Measurements from ENCODE around the gene OR5C1. TPM values are rescaled to one million over a fixed set of nuclear protein-coding genes. Genes with fewer than 3 reads are reported as not detected.
"Not testable (repeated sequence)": the region's sequence is repeated elsewhere in the genome, so short reads cannot be mapped to it uniquely, and the experiment has no call there.

The OR5C1 gene
- total RNA-seq, 2 donors from 2014 or later, result not detected

DNA sequence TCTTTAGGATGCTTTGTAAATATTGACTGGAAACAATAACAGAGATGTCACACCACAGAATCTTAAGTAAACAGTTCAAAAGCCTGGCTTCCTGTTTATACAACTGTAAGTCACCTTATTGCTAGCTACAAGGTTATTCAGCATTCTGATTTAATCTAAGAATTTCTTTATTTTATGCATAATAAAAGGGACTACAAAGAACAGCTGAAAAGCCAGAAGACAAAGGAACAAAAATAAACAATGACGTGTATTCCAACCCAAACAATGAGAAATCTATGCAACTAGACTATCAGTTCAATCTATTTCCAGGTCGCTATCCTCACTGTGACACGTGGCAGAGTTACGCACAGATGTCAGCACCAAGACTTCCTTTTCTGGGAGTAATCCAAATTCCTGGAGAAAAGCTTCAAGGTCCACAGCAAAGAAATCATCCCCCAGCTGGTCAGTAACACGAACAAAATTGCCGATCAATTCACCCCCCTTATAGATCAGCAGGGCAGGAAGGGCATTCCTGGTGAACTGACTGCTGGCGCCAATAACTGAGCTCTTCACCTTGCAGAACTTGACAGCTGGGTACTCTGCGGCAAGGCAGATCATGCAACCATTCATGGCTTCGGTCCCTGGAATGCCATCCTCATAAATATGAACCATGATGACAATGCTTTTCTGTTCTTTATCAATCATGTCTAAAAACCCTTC is 31.2 kb downstream of the OR5C1 start:
- H3K27ac Mint-ChIP-seq, result peak overlapping the region; percentile 59

DNA sequence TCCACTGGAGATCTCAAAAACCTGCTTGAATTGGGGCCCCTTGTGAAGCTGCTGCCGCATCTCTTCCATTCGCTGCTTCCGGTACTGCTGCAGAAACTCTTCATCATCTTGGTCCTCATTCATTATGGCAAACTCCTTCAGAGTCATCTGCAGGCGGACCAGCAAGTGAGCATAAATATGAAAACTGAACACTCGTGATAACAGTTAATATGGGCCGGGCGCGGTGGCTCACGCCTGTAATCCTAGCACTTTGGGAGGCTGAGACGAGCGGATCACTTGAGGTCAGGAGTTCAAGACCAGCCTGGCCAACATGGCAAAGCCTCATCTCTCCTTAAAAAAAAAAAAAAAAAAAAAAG is 31.7 kb downstream of the OR5C1 start:
- Mint-ChIP-seq H3K4me3 (no peak overlapping the region), H3K27me3 (ENCODE audit: low read depth) (no peaks in the 10 kb centered on the region), H3K27ac (no peak overlapping the region), H3K9me3 (no peaks in the 10 kb centered on the region), H3K36me3 (ENCODE audit: insufficient read depth in 2 of 2) (peaks cover 5 to 14% of the 10 kb centered on the region in 2 donors), H3K4me1 (ENCODE audit: low read depth) (peaks cover 38% of the 10 kb centered on the region)
- ATAC-seq (replicated peaks in 1 of 2), result no peak
- no peak for DNase-seq

More for the DNA sequence above, 31.2 kb downstream of the OR5C1 start:
- DNase-seq (no peak), ATAC-seq (replicated peaks in 1 of 2) (no peak)
- Mint-ChIP-seq H3K9me3 (no peaks in the 10 kb centered on the region), H3K36me3 (ENCODE audit: insufficient read depth in 2 of 2) (peaks cover 5 to 15% of the 10 kb centered on the region in 2 donors), H3K4me1 (ENCODE audit: low read depth) (peaks cover 35% of the 10 kb centered on the region), H3K4me3 (no peak overlapping the region), H3K27me3 (ENCODE audit: low read depth) (no peaks in the 10 kb centered on the region)

- Mint-ChIP-seq H3K36me3 (ENCODE audit: insufficient read depth in 2 of 2) (peaks cover 5 to 14% of the 10 kb centered on the region in 2 donors), H3K4me1 (ENCODE audit: low read depth) (peaks cover 37% of the 10 kb centered on the region), H3K27ac (peak overlapping the region; percentile 19), H3K9me3 (no peaks in the 10 kb centered on the region), H3K4me3 (no peak overlapping the region), H3K27me3 (ENCODE audit: low read depth) (no peaks in the 10 kb centered on the region)
- ATAC-seq (replicated peaks in 1 of 2), result no peak
- DNase-seq, result no peak
Observed at GRCh38 chr9:122821278-122821943, 32.7 kb downstream of the OR5C1 start.

GRCh38 chr9:122822056-122822455 is 33.3 kb downstream of the OR5C1 start:
- Mint-ChIP-seq H3K36me3 (ENCODE audit: insufficient read depth in 2 of 2) (peaks cover 2 to 14% of the 10 kb centered on the region in 2 donors), H3K4me1 (ENCODE audit: low read depth) (peaks cover 37% of the 10 kb centered on the region), H3K27ac (no peak overlapping the region), H3K27me3 (ENCODE audit: low read depth) (no peaks in the 10 kb centered on the region), H3K4me3 (no peak overlapping the region), H3K9me3 (no peaks in the 10 kb centered on the region)
- DNase-seq (no peak), ATAC-seq (replicated peaks in 1 of 2) (no peak)

GRCh38 chr9:122822938-122823337 is 34.2 kb downstream of the OR5C1 start:
- no peaks in the 10 kb centered on the region for H3K9me3 Mint-ChIP-seq
- no peak for DNase-seq
- no peaks in the 10 kb centered on the region for H3K27me3 Mint-ChIP-seq (ENCODE audit: low read depth)
- no peak for ATAC-seq (replicated peaks in 1 of 2)
- no peak overlapping the region for H3K4me3 Mint-ChIP-seq
- no peak overlapping the region for H3K27ac Mint-ChIP-seq
- H3K36me3 Mint-ChIP-seq (ENCODE audit: insufficient read depth in 2 of 2), result peaks cover 2 to 15% of the 10 kb centered on the region in 2 donors
- H3K4me1 Mint-ChIP-seq (ENCODE audit: low read depth), result peaks cover 40% of the 10 kb centered on the region

DNA sequence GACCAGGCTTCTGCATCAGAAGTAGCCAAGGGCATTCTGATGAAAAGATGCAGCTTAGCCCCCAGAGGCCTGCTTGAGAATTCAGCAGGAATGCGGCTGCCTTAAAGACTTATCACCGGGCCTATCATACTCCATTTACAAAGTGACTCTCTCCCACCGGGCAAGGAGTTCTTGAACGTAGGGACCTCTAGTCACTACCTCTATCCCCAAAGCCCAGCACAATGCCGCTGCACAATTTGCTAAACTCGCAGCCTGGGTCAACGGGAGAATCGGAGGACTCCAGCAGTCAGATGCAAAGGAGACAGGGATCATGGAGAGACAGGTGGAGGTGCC is 39.0 kb downstream of the OR5C1 start:
- Mint-ChIP-seq H3K4me3 (peak overlapping the region; percentile 91 to 99), H3K27ac (peak overlapping the region; percentile 84), H3K36me3 (ENCODE audit: insufficient read depth in 2 of 2) (peaks cover 2 to 10% of the 10 kb centered on the region in 2 donors), H3K4me1 (ENCODE audit: low read depth) (peaks cover 43% of the 10 kb centered on the region), H3K9me3 (no peaks in the 10 kb centered on the region), H3K27me3 (ENCODE audit: low read depth) (no peaks in the 10 kb centered on the region)
- DNase-seq (no peak), ATAC-seq (replicated peaks in 1 of 2) (no peak)

DNA sequence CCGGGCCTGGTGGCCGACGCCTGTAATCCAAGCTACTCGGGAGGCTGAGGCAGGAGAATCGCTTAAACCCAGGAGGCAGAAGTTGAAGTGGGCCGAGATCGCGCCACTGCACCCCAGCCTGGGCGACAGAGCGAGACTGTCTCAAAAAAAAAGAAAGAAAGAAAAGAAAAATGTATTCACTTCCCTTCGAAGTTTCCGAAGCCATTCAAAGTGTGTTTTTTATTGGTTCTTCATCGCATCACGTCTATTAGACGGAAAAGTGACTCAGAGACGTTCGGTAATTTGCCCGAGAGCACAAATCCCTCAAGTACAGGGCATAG is 40.2 kb downstream of the OR5C1 start:
- peaks cover 43% of the 10 kb centered on the region for H3K4me1 Mint-ChIP-seq (ENCODE audit: low read depth)
- not testable (repeated sequence) for ATAC-seq (replicated peaks in 1 of 2); H3K27me3 Mint-ChIP-seq (ENCODE audit: low read depth); DNase-seq; H3K9me3 Mint-ChIP-seq
- H3K36me3 Mint-ChIP-seq (ENCODE audit: insufficient read depth in 2 of 2), result peaks cover 0 to 10% of the 10 kb centered on the region in 2 donors
- peak overlapping the region; percentile 91 to 99 for H3K4me3 Mint-ChIP-seq
- H3K27ac Mint-ChIP-seq, result peak overlapping the region; percentile 84

DNA sequence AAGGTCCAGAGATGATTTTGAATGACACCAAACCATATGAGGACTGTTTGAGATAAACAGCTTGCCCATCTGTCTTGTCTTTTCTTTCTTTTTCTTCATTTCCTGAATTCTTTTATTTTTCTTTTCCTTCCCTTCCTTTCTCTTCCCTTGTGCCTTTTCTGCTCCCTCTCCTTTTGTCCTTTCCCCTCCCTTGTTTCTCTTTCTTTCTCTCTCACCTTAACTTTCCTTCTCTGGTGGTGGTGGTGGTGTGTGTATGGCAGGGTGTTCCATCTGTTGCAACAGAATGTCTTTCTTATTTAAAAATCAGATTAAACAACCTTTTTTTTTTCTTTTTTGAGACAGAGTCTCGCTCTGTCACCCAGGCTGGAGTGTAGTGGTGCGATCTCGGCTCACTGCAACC is 43.5 kb downstream of the OR5C1 start:
- Mint-ChIP-seq H3K27me3 (ENCODE audit: low read depth) (no peaks in the 10 kb centered on the region), H3K27ac (peak overlapping the region; percentile 3), H3K4me1 (ENCODE audit: low read depth) (peaks cover 25% of the 10 kb centered on the region), H3K4me3 (no peak overlapping the region), H3K36me3 (ENCODE audit: insufficient read depth in 2 of 2) (peaks cover 0 to 2% of the 10 kb centered on the region in 2 donors), H3K9me3 (no peaks in the 10 kb centered on the region)
- no peak for ATAC-seq (replicated peaks in 1 of 2)
- no peak for DNase-seq

DNA sequence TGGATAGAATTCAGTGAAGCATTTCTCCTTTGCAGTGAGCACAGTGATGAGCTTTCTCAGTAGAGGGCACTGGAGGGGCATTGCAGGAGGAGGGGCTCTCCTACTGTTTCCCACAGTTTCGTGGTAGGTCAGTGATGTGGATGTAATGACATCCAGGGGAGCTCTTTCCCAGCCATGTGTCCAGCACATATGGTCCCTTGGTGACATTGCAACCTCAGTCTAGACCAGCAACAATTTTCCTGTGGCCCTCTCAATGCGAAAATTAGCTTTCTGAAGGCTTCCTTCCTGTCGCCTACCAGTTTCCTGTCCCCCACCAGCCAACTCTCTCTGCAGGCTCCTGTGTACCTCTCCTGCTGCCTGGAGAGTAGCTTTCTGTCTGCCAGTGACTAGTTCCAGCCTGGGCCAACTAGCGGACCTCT is 46.6 kb downstream of the OR5C1 start:
- ATAC-seq (replicated peaks in 1 of 2) (peak; percentile 47 to 62), DNase-seq (peak in 1 of 2 donors; percentile 15)
- H3K36me3 Mint-ChIP-seq (ENCODE audit: insufficient read depth in 2 of 2), result no peaks in the 10 kb centered on the region
- peak overlapping the region; percentile 58 for H3K27ac Mint-ChIP-seq
- no peaks in the 10 kb centered on the region for H3K27me3 Mint-ChIP-seq (ENCODE audit: low read depth)
- H3K4me1 Mint-ChIP-seq (ENCODE audit: low read depth), result peaks cover 19% of the 10 kb centered on the region
- H3K4me3 Mint-ChIP-seq, result peak overlapping the region; percentile 60 to 74
- H3K9me3 Mint-ChIP-seq, result no peaks in the 10 kb centered on the region

DNA sequence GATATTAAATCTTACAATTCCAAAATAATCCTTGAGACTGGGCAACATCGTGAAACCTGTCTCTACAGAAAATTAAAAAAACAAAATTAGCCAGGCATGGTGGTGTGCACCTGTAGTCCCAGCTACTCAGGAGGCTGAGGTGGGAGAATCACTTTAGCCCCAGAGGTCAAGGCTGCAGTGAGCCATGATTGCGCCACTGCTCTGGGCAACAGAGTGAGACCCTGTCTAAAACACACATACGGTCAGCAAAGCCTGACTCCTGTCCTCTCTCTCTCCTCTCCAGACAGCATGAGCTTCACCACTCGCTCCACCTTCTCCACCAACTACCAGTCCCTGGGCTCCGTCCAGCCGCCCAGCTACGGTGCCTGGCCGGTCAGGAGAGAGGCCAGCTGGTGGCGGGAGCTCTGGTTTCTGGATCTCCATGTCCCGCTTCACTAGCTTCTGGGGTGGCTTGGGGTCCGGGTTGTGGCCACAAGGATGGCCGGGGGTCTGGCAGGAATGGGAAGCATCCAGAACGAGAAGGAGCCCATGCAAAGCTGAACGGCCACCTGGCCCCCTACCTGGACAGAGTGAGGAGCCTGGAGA is 48.6 kb downstream of the OR5C1 start:
- no peak for DNase-seq
- no peak overlapping the region for H3K27ac Mint-ChIP-seq
- H3K36me3 Mint-ChIP-seq (ENCODE audit: insufficient read depth in 2 of 2), result no peaks in the 10 kb centered on the region
- no peak overlapping the region for H3K4me3 Mint-ChIP-seq
- no peak for ATAC-seq (replicated peaks in 1 of 2)
- no peaks in the 10 kb centered on the region for H3K9me3 Mint-ChIP-seq
- H3K27me3 Mint-ChIP-seq (ENCODE audit: low read depth), result no peaks in the 10 kb centered on the region
- peaks cover 14% of the 10 kb centered on the region for H3K4me1 Mint-ChIP-seq (ENCODE audit: low read depth)

GRCh38 chr9:122838441-122838840 is 49.7 kb downstream of the OR5C1 start:
- not testable (repeated sequence) for DNase-seq; H3K36me3 Mint-ChIP-seq (ENCODE audit: insufficient read depth in 2 of 2); ATAC-seq (replicated peaks in 1 of 2); H3K9me3 Mint-ChIP-seq; H3K4me3 Mint-ChIP-seq; H3K27me3 Mint-ChIP-seq (ENCODE audit: low read depth); H3K27ac Mint-ChIP-seq
- peaks cover 13% of the 10 kb centered on the region for H3K4me1 Mint-ChIP-seq (ENCODE audit: low read depth)
